K562 (cell line): Measurements from ENCODE around the gene OOSP1. TPM values are rescaled to one million over a fixed set of nuclear protein-coding genes. Genes with fewer than 3 reads are reported as not detected.
A peak's percentile ranks its signal among the peaks of the same experiment; 100 is the strongest.

Experiments
- ADNP ChIP-seq: fragments of 200-800 bp; sonication (Bioruptor generic); IDR thresholded peaks from 2 replicates; pipeline ENCODE4 v1.6.1; 2016; ENCODE audit warnings: missing genetic modification characterization, missing compliant biosample characterization
- ARID3A ChIP-seq: IDR thresholded peaks from 2 replicates; pipeline ENCODE4 v1.6.1; 2012; ENCODE audit warnings: low read depth, low read length, improper control_type of control experiment, borderline replicate concordance
- CBFB ChIP-seq: sonication (generic); formaldehyde crosslinking; IDR thresholded peaks from 2 replicates; pipeline ENCODE4 v1.4.0; 2020; ENCODE audit warnings: mild to moderate bottlenecking, missing genetic modification reagents
- FOSL1 ChIP-seq: fragments of 200-800 bp; sonication (Bioruptor generic); conservative IDR thresholded peaks from 2 replicates; pipeline ENCODE4 v1.6.1; 2016; ENCODE audit warnings: missing genetic modification characterization, missing compliant biosample characterization
- FOXK1 ChIP-seq: sonication (generic); formaldehyde crosslinking; IDR thresholded peaks from 2 replicates; pipeline ENCODE4 v1.8.0; 2022; ENCODE audit warnings: missing genetic modification reagents, mild to moderate bottlenecking, borderline replicate concordance
- MBD1 ChIP-seq: fragments of 250-450 bp; sonication (Bioruptor Pico); IDR thresholded peaks from 2 replicates; pipeline ENCODE4 v1.8.0; 2022; ENCODE audit warnings: inconsistent platforms
- MED1 ChIP-seq: sonication (generic); formaldehyde crosslinking; IDR thresholded peaks from 2 replicates; pipeline ENCODE4 v1.8.1; 2023; ENCODE audit warnings: missing genetic modification reagents, borderline replicate concordance
- MNT ChIP-seq, 2 experiments: fragments of 450-650 bp; conservative IDR thresholded peaks; 2 replicates each; pipeline ENCODE4 v1.6.1; 2017; ENCODE audit warnings: mild to moderate bottlenecking in 2 of 2, moderate library complexity in 2 of 2
- NCOA2 ChIP-seq, 2 experiments: fragments of 450-650 bp; IDR thresholded peaks; 2 replicates each; pipeline ENCODE4 v1.6.1; 2018; ENCODE audit warnings: mild to moderate bottlenecking in 2 of 2, moderate library complexity in 1 of 2; ENCODE audit not compliant: partially characterized antibody in 2 of 2
- NR3C1 ChIP-seq: sonication (generic); formaldehyde crosslinking; IDR thresholded peaks from 2 replicates; pipeline ENCODE4 v1.8.1; 2022; ENCODE audit warnings: missing genetic modification reagents
- PHF8 ChIP-seq: fragments of 200-600 bp; sonication (generic); IDR thresholded peaks from 2 replicates; pipeline ENCODE4 v1.6.1; 2012; ENCODE audit warnings: mixed run types, mild to moderate bottlenecking, inconsistent platforms, low read length, moderate library complexity, borderline replicate concordance
- RBM34 ChIP-seq: fragments of 200-400 bp; formaldehyde crosslinking; IDR thresholded peaks from 2 replicates; pipeline ENCODE4 v1.6.1; 2018; ENCODE audit warnings: low read length, borderline replicate concordance; ENCODE audit not compliant: insufficient read depth
- RNF2 ChIP-seq: sonication (generic); IDR thresholded peaks from 2 replicates; pipeline ENCODE4 v1.6.1; 2016
- SMARCE1 ChIP-seq: fragments of 450-650 bp; IDR thresholded peaks from 2 replicates; pipeline ENCODE4 v1.7.1; 2016; ENCODE audit warnings: mild to moderate bottlenecking
- SMC3 ChIP-seq: conservative IDR thresholded peaks from 2 replicates; pipeline ENCODE4 v1.6.1; 2011; ENCODE audit warnings: low read depth, low read length, improper control_type of control experiment; ENCODE audit not compliant: insufficient read depth
- SNRNP70 ChIP-seq: fragments of 200-400 bp; formaldehyde crosslinking; optimal IDR thresholded peaks from 2 replicates; pipeline ENCODE3; 2017; ENCODE audit warnings: low read depth, low read length
- SOX6 ChIP-seq: fragments of 450-650 bp; IDR thresholded peaks from 2 replicates; pipeline ENCODE4 v1.6.1; 2014; ENCODE audit warnings: mild to moderate bottlenecking
- TEAD2 ChIP-seq: fragments of 450-650 bp; IDR thresholded peaks from 2 replicates; pipeline ENCODE4 v1.6.1; 2016; ENCODE audit warnings: missing genetic modification characterization, control low read depth, missing compliant biosample characterization
- ZBED1 ChIP-seq: IDR thresholded peaks from 2 replicates; pipeline ENCODE4 v1.6.1; 2014
- ZNF217 ChIP-seq: sonication (generic); formaldehyde crosslinking; IDR thresholded peaks from 2 replicates; pipeline ENCODE4 v1.8.0; 2022; ENCODE audit warnings: mild to moderate bottlenecking, missing genetic modification reagents
- ZNF436 ChIP-seq: fragments of 250-450, 450-650 bp; sonication (Bioruptor Pico); formaldehyde crosslinking; IDR thresholded peaks from 2 replicates; pipeline ENCODE4 v1.7.0; 2020; ENCODE audit warnings: mild to moderate bottlenecking
- ZNF561 ChIP-seq: fragments of 450-650 bp; formaldehyde crosslinking; conservative IDR thresholded peaks from 2 replicates; pipeline ENCODE4 v1.4.0; 2020; ENCODE audit warnings: mild to moderate bottlenecking, moderate library complexity
- ZNF583 ChIP-seq: fragments of 250-450 bp; sonication (Bioruptor Pico); IDR thresholded peaks from 2 replicates; pipeline ENCODE4 v1.4.0; 2020
- polyA plus RNA-seq, 8 experiments: library from polyadenylated mRNA; depleted of rRNA in 4 of 8; stranded (reverse) in 5 of 8; unstranded in 3 of 8; fragments of >200 nt; fragmentation: Nextera tagmentation in 2 of 8; fragmentation: Illumina TruSeq in 1 of 8; extraction: Ambion mirVana in 2 of 8; extraction: Trizol in 1 of 8; gene quantifications; 2 replicates each; pipeline versions ENCODE4 v1.2.1 to v1.2.3, GENCODE V29; 2011 to 2014; ENCODE audit warnings: inconsistent platforms in 1 of 8, missing spikeins in 1 of 8
- total RNA-seq, 7 experiments: library from RNA; depleted of rRNA in 6 of 7; stranded (reverse); fragments of >200 nt in 6 of 7; fragmentation: Illumina TruSeq in 2 of 7; extraction: Trizol in 2 of 7; gene quantifications; 2 replicates each; pipeline versions ENCODE4 v1.2.1 to v1.2.3, GENCODE V29; 2011 to 2021; ENCODE audit warnings: low replicate concordance in 1 of 7

OOSP1 gene
- total and polyA plus RNA-seq, 9 of the 15 experiments (the other 6 are each of a cell fraction or from before 2014, with no cell fraction given), result 0.14 to 3.0 (median 0.61) TPM

- peak in 1 of 2 experiments; percentile 34; a peak in 1 of 4 replicates for TF ChIP-seq MNT (conservative IDR thresholded peaks at IDR 0.05)
- TF ChIP-seq RNF2, result peak; percentile 86
- TF ChIP-seq ARID3A, result 0 out of 2 replicates have a peak, but pooled peaks have one; percentile 38
- TF ChIP-seq PHF8, result no peak
- TF ChIP-seq SMC3, result no peak
- peak; percentile 93 for TF ChIP-seq SOX6
- no peak for TF ChIP-seq ZNF436 (CRISPR knock-in tag)
- no peak for TF ChIP-seq ZNF583
- TF ChIP-seq RBM34, result no peak
- no peak for TF ChIP-seq MED1 (CRISPR knock-in tag)
- TF ChIP-seq NR3C1 (CRISPR knock-in tag), result no peak
- no peak for TF ChIP-seq MBD1 (CRISPR knock-in tag)
- TF ChIP-seq SMARCE1, result peak; percentile 84
- TF ChIP-seq NCOA2 (IDR thresholded peaks at IDR 0.05; ENCODE audit: partially characterized antibody in 2 of 2), result no peak
- no peak for TF ChIP-seq SNRNP70
- no peak for TF ChIP-seq FOXK1 (CRISPR knock-in tag)
- TF ChIP-seq ZNF217 (CRISPR knock-in tag), result no peak
- no peak for TF ChIP-seq CBFB (CRISPR knock-in tag)
- peak; percentile 74 for TF ChIP-seq FOSL1
- no peak; the same call in 1 of the 2 replicates for TF ChIP-seq ZBED1
- no peak for TF ChIP-seq ZNF561 (CRISPR knock-in tag)
- TF ChIP-seq ADNP, result peak; percentile 55; the same call in 1 of the 2 replicates
- no peak for TF ChIP-seq TEAD2 (tag)
Measured at GRCh38 chr11:59967677-59968394, 29.6 kb downstream of the OOSP1 start (continued).
